ENCODE results near the gene CRHR1. TPM values are rescaled to one million over a fixed set of nuclear protein-coding genes. Genes with fewer than 3 reads are reported as not detected.

Gene CRHR1
- total RNA-seq, 1 experiment from 2014 or later, result 1.6 TPM

GRCh38 chr17:45783593-45784292 lies 377 bp upstream of the CRHR1 start:
- ATAC-seq (peak; percentile 51), DNase-seq (ENCODE audit: low spot score) (peak; percentile 75)
- TF ChIP-seq SP1 (CRISPR knock-in tag; conservative IDR thresholded peaks at IDR 0.05) (0 out of 2 replicates have a peak, but pooled peaks have one; percentile 37), ETV6 (CRISPR knock-in tag; IDR thresholded peaks at IDR 0.05) (0 out of 2 replicates have a peak, but pooled peaks have one; percentile 36), GTF2I (CRISPR knock-in tag; conservative IDR thresholded peaks at IDR 0.05) (no peak), ATF3 (CRISPR knock-in tag; conservative IDR thresholded peaks at IDR 0.05) (no peak), E2F1 (CRISPR knock-in tag; IDR thresholded peaks at IDR 0.05) (no peak), ZNF416 (CRISPR knock-in tag; IDR thresholded peaks at IDR 0.05) (no peak), SMAD3 (CRISPR knock-in tag; IDR thresholded peaks at IDR 0.05; ENCODE audit: borderline replicate concordance) (no peak), ZNF263 (CRISPR knock-in tag; IDR thresholded peaks at IDR 0.05; ENCODE audit: low read depth) (0 out of 2 replicates have a peak, but pooled peaks have one; percentile 46), KAT7 (CRISPR knock-in tag; IDR thresholded peaks at IDR 0.05; ENCODE audit: borderline replicate concordance) (no peak)
- TF ChIP-seq, protein P1, sequence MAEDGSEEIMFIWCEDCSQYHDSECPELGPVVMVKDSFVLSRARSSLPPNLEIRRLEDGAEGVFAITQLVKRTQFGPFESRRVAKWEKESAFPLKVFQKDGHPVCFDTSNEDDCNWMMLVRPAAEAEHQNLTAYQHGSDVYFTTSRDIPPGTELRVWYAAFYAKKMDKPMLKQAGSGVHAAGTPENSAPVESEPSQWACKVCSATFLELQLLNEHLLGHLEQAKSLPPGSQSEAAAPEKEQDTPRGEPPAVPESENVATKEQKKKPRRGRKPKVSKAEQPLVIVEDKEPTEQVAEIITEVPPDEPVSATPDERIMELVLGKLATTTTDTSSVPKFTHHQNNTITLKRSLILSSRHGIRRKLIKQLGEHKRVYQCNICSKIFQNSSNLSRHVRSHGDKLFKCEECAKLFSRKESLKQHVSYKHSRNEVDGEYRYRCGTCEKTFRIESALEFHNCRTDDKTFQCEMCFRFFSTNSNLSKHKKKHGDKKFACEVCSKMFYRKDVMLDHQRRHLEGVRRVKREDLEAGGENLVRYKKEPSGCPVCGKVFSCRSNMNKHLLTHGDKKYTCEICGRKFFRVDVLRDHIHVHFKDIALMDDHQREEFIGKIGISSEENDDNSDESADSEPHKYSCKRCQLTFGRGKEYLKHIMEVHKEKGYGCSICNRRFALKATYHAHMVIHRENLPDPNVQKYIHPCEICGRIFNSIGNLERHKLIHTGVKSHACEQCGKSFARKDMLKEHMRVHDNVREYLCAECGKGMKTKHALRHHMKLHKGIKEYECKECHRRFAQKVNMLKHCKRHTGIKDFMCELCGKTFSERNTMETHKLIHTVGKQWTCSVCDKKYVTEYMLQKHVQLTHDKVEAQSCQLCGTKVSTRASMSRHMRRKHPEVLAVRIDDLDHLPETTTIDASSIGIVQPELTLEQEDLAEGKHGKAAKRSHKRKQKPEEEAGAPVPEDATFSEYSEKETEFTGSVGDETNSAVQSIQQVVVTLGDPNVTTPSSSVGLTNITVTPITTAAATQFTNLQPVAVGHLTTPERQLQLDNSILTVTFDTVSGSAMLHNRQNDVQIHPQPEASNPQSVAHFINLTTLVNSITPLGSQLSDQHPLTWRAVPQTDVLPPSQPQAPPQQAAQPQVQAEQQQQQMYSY (CRISPR knock-in tag; IDR thresholded peaks at IDR 0.05), result 0 out of 2 replicates have a peak, but pooled peaks have one; percentile 28
- TF ChIP-seq, protein P2, sequence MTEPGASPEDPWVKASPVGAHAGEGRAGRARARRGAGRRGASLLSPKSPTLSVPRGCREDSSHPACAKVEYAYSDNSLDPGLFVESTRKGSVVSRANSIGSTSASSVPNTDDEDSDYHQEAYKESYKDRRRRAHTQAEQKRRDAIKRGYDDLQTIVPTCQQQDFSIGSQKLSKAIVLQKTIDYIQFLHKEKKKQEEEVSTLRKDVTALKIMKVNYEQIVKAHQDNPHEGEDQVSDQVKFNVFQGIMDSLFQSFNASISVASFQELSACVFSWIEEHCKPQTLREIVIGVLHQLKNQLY (CRISPR knock-in tag; IDR thresholded peaks at IDR 0.05), result no peak
- TF ChIP-seq, protein P3, sequence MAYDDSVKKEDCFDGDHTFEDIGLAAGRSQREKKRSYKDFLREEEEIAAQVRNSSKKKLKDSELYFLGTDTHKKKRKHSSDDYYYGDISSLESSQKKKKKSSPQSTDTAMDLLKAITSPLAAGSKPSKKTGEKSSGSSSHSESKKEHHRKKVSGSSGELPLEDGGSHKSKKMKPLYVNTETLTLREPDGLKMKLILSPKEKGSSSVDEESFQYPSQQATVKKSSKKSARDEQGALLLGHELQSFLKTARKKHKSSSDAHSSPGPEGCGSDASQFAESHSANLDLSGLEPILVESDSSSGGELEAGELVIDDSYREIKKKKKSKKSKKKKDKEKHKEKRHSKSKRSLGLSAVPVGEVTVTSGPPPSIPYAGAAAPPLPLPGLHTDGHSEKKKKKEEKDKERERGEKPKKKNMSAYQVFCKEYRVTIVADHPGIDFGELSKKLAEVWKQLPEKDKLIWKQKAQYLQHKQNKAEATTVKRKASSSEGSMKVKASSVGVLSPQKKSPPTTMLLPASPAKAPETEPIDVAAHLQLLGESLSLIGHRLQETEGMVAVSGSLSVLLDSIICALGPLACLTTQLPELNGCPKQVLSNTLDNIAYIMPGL (CRISPR knock-in tag; IDR thresholded peaks at IDR 0.05), result peak; percentile 34; the same call in 1 of the 2 replicates
- TF ChIP-seq, protein P4, sequence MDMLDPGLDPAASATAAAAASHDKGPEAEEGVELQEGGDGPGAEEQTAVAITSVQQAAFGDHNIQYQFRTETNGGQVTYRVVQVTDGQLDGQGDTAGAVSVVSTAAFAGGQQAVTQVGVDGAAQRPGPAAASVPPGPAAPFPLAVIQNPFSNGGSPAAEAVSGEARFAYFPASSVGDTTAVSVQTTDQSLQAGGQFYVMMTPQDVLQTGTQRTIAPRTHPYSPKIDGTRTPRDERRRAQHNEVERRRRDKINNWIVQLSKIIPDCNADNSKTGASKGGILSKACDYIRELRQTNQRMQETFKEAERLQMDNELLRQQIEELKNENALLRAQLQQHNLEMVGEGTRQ (CRISPR knock-in tag; IDR thresholded peaks at IDR 0.05), result no peak
- Mint-ChIP-seq H3K27ac (no peak overlapping the region), H3K9me3 (no peaks in the 10 kb centered on the region), H3K4me1 (peaks cover 43% of the 10 kb centered on the region), H3K4me3 (peak overlapping the region; percentile 87), H3K36me3 (no peaks in the 10 kb centered on the region), H3K27me3 (ENCODE audit: low read depth) (peaks cover 71% of the 10 kb centered on the region)
- ChIA-PET CTCF (interaction anchor here (0.6 to 4.9 kb wide), 52 partner anchors 8 to 648 kb away, joined by 3 to 103 read pairs (median 6); partner anchors contain the start of genes ACBD4 and MAPT), POLR2A (interaction anchor here (0.6 to 1.5 kb wide), 4 partner anchors 12 to 353 kb away, joined by 3 to 6 read pairs (median 4); no protein-coding TSS in a partner anchor)
